ENCODE measurements around the gene CAPN2.
"Not testable (repeated sequence)": the region's sequence is repeated elsewhere in the genome, so short reads cannot be mapped to it uniquely, and the experiment has no call there.

CAPN2 gene

GRCh38 chr1:223717695-223718363, 5.5 kb downstream of the CAPN2 start:
- DNase-seq, result no peak

DNA sequence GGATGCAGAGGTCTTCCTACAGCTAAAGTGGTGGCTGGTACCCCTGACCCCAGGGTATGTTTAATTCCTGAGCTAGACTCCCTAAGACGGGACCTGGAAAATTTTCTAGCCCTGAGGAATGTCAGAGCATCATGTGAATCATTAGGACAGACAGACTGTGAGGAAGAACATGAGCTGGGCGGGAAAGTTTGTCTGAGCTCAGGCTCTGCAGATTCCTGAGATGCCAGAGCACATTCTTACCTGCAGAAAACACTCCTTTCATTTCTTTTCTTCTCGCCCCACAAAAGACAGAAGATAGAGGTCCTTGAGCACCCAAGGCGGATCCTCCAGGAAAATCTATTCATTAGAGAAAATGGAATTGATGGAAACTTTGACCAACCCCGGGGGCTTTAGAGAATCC, 6.5 kb downstream of the CAPN2 start:
- DNase-seq, result no peak

- DNase-seq, result no peak
Measured at GRCh38 chr1:223720971-223721591, 8.7 kb downstream of the CAPN2 start.

DNA sequence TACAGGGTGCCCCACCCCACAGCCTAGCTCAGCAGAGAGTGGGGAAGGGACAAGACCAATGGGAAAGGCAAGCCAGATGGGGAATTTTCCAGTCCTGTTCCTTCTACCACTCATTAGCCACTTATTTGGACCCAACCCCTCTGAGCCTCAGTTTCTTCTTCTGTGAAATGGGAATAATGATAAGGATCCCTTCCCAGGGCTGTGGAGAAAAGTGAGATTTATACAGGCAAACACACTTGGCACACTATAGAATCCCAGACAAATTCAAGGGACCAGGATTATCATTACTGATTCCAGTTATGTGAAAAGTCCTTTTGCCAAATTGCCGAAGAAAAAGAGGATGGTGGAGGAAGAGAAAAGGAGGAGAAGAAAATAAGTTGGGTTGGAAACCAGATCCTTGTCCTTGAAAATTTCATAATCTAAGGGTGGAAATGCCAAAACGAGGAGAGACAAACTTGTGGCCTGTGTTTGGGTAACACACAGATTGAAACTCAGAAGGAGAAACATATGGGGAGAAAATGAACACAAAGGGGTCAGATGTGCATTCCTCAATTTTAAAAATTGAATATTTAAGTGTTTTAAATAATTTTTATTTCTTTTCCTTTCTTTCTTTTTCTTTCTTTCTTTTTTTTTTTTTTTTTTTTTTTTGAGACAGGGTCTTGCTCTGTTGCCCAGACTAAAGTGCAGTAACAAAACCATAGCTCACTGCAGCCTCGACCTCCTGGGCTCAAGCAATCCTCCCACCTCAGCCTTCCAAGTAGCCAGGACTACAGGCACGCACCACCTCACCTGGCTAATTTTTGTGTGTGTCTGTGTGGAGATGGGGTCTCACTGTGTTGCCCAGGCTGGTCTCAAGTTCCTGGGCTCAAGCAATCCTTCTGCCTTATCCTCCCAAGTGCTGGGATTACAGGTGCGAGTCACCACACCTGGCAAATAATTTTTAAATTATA, 9.6 kb downstream of the CAPN2 start:
- DNase-seq, result no peak

- no peak for DNase-seq
Measured at GRCh38 chr1:223723351-223723904, 11.1 kb downstream of the CAPN2 start.

DNA sequence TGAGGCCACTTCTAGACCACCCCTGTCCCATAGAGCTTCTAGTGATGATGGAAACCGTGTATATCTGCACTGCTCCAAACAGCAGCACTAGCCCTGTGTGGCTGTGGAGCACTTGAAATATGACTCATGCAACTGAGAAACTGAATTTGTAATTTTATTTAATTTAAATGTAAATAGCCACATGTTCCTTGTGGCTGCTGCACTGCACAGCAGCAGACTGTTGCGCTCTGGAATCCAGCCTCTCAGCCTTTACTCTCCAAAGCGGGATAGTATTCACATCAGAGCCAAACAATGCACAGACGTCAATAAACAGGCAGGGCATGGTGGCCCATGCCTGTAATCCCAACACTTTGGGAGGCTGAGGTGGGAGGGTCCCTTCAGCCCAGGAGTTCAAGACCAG, 12.0 kb downstream of the CAPN2 start:
- no peak for DNase-seq

DNA sequence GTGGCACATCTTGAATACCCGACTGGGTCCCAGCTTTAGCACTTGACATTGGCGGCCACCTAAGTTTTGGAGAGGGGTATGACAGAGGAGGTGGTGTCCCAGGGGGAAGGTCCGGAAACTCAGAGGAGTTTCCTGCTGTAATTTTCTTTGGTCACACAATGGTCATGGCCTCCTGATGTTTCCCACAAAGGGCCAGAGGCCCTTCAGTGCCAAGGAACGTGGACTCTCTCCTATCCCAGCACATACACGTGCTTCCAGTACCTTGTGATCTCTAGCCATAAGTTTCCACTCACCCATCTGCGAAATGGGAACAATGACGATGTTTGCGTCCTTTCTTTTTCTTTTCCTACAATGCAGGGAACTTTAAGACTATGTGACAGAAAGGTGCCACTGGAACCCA, 13.2 kb downstream of the CAPN2 start:
- DNase-seq, result no peak

- peak; percentile 67 for DNase-seq
Measured at GRCh38 chr1:223726380-223727001, 14.2 kb downstream of the CAPN2 start.

DNA sequence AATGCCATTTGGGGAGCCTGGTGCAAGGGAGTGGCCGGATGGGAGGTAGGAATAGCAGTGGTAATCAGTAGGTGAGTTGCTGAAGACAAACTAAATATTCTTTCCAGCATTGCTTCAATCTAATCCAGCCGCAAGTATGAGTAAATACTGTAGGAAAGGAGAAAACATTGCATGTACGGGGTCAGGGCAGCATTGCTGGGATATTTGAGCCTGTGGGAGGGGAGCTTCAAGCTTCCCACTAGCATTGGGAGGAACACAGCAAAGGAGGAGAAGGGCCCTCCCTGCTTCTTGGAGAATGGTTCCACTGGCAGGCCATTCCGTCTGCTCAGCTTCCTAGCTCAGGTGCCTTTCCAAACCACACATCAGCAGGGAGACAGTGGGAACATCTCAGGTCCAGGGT, 15.2 kb downstream of the CAPN2 start:
- DNase-seq, result no peak

DNA sequence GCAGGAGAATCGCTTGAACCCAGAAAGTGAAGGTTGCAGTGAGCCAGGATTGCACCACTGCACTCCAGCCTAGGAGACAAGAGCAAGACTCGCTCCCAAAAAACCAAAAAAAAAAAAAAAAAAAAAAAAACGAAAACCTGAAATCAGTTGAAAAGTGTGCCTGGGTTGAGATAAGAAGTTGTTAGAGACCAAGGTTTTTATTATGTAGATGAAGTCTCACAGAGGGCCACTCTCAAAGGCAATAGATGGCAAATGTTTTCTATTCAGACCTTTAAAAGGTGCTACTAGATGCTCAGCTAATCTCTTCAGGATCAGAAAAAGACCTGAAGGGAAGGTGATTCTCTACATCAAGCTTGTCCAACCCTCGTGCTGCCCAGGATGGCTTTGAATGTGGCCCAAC, 17.6 kb downstream of the CAPN2 start:
- DNase-seq, result no peak

GRCh38 chr1:223730479-223731132, 18.3 kb downstream of the CAPN2 start:
- DNase-seq, result no peak

- DNase-seq, result peak; percentile 16
Measured at GRCh38 chr1:223731133-223731770, 18.9 kb downstream of the CAPN2 start.

GRCh38 chr1:223732993-223733798, 20.9 kb downstream of the CAPN2 start:
- DNase-seq, result peak; percentile 83

GRCh38 chr1:223733898-223734852, 21.8 kb downstream of the CAPN2 start:
- no peak for DNase-seq

GRCh38 chr1:223736638-223737037, 24.3 kb downstream of the CAPN2 start:
- DNase-seq, result not testable (repeated sequence)

DNA sequence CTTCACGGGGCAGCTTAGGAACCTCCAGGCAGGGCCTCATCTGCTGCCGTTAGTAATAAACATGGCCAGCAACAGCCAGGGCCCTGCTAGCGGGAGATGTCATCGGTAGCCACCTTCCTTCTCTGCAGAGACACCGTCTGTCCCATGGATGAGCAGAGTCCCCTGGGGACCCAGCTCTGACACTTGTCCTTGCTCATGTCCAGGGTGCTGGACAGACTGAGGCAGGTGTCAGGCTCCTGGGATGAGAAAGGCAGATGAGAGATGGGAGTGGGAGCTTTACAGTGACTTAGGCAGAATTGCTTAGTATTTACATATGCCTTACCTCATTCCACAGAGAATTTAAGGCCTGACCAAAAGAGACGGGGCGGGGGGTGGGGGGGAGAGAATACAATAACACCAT, 25.0 kb downstream of the CAPN2 start:
- no peak for DNase-seq

DNA sequence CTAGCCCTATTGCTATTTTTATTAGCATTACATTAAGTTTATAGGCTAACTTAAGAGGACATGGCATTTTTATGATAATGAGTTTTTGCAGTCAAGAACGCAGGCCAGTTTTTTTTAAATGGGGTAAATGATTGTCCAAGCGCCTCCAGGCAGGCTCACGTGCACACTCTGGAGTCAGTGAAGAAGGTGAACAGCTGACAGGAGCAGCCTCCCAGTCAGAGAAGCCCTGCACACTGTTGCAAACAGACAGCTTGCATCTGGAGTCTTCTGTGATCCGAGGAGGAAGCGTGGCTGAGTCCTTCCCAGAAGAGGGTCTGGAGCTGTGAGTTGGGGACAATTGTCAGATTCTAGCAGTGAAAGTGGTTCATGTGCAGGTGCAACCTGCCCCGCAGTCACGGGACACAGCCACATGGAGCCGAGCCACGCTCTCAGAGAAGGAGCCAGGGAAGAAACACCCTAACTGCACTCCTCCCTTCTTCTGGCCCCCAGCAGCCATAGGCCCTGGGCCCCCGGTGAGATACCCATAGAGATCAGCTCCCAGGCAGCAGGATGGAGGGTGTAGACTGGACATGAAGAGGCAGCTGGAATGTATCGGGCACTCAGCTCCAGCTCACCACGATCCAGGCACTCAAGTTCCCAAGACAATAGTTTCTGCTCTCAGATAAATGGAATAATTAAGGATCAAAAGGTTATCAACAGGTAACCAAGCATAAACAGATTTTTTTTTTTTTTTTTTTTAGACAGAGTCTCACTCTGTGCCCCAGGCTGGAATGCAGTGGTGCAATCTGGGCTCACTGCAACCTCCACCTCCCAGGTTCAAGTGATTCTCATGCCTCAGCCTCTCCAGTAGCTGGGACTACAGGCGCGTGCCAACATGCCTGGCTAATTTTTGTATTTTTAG, 26.4 kb downstream of the CAPN2 start:
- DNase-seq, result no peak

DNA sequence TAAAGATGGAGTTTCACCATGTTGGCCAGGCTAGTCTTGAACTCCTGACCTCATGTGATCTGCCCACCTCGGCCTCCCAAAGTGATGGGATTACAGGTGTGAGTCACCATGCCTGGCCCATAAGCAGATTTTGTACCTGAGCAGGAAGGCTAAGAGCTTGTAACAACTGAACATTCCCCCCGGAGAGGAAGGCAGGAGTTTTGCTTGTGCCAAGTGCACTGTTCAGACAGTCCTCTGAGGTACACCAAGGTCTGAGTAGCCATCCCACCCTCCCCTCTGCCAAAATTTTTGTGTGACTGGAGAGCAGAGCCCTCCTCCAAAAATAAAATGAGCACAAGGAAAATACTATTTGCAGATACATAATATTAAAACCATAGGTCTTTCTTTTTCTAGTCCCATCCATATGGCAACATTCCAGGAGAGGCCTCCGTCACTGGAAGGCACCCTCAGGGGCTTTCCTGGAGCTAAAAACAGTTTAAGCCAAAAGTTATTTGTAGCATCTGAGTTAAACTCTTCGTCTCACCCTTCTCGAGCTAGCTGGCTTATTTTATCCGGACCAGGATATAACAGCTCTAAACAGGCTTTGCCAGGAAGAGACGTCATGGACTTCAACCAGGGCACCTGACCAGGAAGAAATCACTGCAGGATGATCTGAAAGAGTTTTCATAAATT, 27.2 kb downstream of the CAPN2 start:
- DNase-seq, result no peak

All from COR-L47 (cell line).